Transverse colon (tissue), 4 donors: Measurements from ENCODE around the gene JUN. TPM values are rescaled to one million over a fixed set of nuclear protein-coding genes. Genes with fewer than 3 reads are reported as not detected.

Experiments used
- DNase-seq: peaks from one replicate; pipeline ENCODE4 v3.0.0-alpha.2; 2019
- H3K27ac ChIP-seq, 4 donors: fragments of 200-600 bp; sonication (generic); 2 replicates each; pipeline ENCODE4 v1.5.1; 2016 to 2018; ENCODE audit warnings: inconsistent platforms in 4 of 4
- H3K27me3 ChIP-seq: fragments of 200-600 bp; sonication (generic); 2 replicates; pipeline ENCODE4 v1.5.1; 2017; ENCODE audit warnings: inconsistent platforms
- H3K36me3 ChIP-seq, 4 donors: fragments of 200-600 bp; sonication (generic); 2 replicates each; pipeline ENCODE4 v1.5.1; 2017 to 2019; ENCODE audit warnings: inconsistent platforms in 4 of 4
- H3K4me1 ChIP-seq, 4 donors: fragments of 200-600 bp; sonication (generic); 2 replicates each; pipeline ENCODE4 v1.5.1; 2017 to 2020; ENCODE audit warnings: inconsistent platforms in 4 of 4
- H3K4me3 ChIP-seq, 4 donors: fragments of 200-600 bp; sonication (generic); 1 replicate in 1 of 4; 2 replicates in 3 of 4; pipeline versions ENCODE4 v1.5.1 to v1.6.1; 2017 to 2019; ENCODE audit warnings: inconsistent platforms in 4 of 4
- H3K9me3 ChIP-seq, 2 donors: fragments of 200-600 bp; sonication (generic); 2 replicates each; pipeline ENCODE4 v1.5.1; 2017 to 2019; ENCODE audit warnings: inconsistent platforms in 2 of 2
- CTCF ChIP-seq, 5 experiments: fragments of 200-600 bp in 3 of 5; fragments of 450-650 bp in 2 of 5; sonication (generic) in 3 of 5; IDR thresholded peaks; 1 replicate in 2 of 5; 2 replicates in 3 of 5; pipeline ENCODE4 v1.5.1; 2016 to 2017; ENCODE audit warnings: antibody characterized with exemption in 5 of 5, inconsistent platforms in 3 of 5, mild to moderate bottlenecking in 2 of 5, moderate library complexity in 1 of 5
- EP300 ChIP-seq: sonication (generic); formaldehyde crosslinking; IDR thresholded peaks from one replicate; pipeline ENCODE4 v1.6.1; 2017; ENCODE audit warnings: antibody characterized with exemption, low read depth
- POLR2A ChIP-seq: fragments of 450-650 bp; IDR thresholded peaks from one replicate; pipeline ENCODE4 v1.6.1; 2016; ENCODE audit warnings: antibody characterized with exemption, mild to moderate bottlenecking, moderate library complexity
- POLR2AphosphoS5 ChIP-seq, 3 donors: sonication (generic); formaldehyde crosslinking; IDR thresholded peaks; one replicate each; pipeline ENCODE4 v1.6.1; 2016; ENCODE audit warnings: antibody characterized with exemption in 3 of 3
- WGBS, 2 donors: methylation state at CpG; one replicate each; pipeline ENCODE4 v1.1.5; 2018; ENCODE audit warnings: low coverage in 1 of 2; 5-methylcytosine and 5-hydroxymethylcytosine counted together
- in situ Hi-C, 4 donors: fragments of 200-750 bp; cut with MboI; loops; one replicate each; pipeline versions ENCODE4 v1.15.0 to v1.15.1; 2017; ENCODE audit warnings: low sequenced_read_pairs in 3 of 4, low pct_ligation_motif_present in 1 of 4, low pct_unique_long_range_greater_than_20kb in 1 of 4
- intact Hi-C: fragments of 100-400 bp; cut with DNase I; formaldehyde crosslinking; loops from one replicate; pipeline ENCODE4 v1.15.1; 2023; ENCODE audit warnings: low total_unique reads
- total RNA-seq, 4 donors: library from RNA; depleted of rRNA; stranded (reverse); fragments of >200 nt; gene quantifications; one replicate each; pipeline ENCODE4 v1.1.0, GENCODE V29; 2016

Gene JUN
- total RNA-seq, 4 donors from 2014 or later, result 315 to 440 (median 376) TPM

- in situ Hi-C loops (no loop called here), intact Hi-C loops (loop anchor here (10.0 kb wide), 1 partner anchor 85 kb away; no protein-coding TSS in a partner anchor)
- Histone ChIP-seq H3K4me3 (no peak overlapping the region), H3K4me1 (peaks cover 0 to 58% (median 21%) of the 10 kb centered on the region in 4 donors), H3K9me3 (no peaks in the 10 kb centered on the region), H3K27me3 (no peaks in the 10 kb centered on the region), H3K36me3 (no peaks in the 10 kb centered on the region), H3K27ac (peak overlapping the region in 1 of 4 donors; percentile 11)
- TF ChIP-seq POLR2A (no peak), POLR2AphosphoS5 (IDR thresholded peaks at IDR 0.05) (no peak), CTCF (IDR thresholded peaks at IDR 0.05) (no peak), EP300 (no peak)
- DNase-seq, result no peak
- WGBS, 2 donors, result 78 to 91% methylated on average over 7 to 9 of the region's 9 CpGs
Measured at GRCh38 chr1:58809325-58810010, 25.6 kb upstream of the JUN start.

DNA sequence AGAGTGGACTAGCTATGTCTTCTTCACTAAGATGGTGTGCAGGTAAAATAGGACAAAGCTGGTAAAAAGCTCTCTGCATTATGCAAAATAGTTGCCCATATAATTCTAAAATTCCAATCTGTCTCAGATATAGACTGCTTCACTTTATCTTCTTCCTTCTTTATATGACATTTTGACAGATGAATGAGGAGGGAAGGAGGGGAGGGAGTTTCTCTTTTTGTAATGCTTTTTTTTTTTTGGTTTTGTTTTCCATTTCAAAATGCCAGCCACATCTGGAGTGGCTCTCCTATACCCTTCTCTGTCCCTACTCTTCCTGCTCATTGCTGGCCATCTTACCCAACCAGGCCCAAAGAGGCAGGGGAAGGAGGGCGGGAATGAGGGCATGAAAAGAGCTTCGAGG lies 24.2 kb upstream of the JUN start:
- no peaks in the 10 kb centered on the region for H3K9me3 ChIP-seq
- no peaks in the 10 kb centered on the region for H3K27me3 ChIP-seq
- in situ Hi-C loops, result no loop called here
- no peak overlapping the region for H3K4me3 ChIP-seq
- no peak for DNase-seq
- intact Hi-C loops, result no loop called here
- no peak overlapping the region for H3K27ac ChIP-seq
- TF ChIP-seq POLR2AphosphoS5 (IDR thresholded peaks at IDR 0.05) (no peak), POLR2A (no peak), CTCF (IDR thresholded peaks at IDR 0.05) (no peak), EP300 (no peak)
- H3K4me1 ChIP-seq, result peaks cover 0 to 55% (median 19%) of the 10 kb centered on the region in 4 donors
- no peaks in the 10 kb centered on the region for H3K36me3 ChIP-seq
- 36 to 48% methylated on average over 2 of the region's 2 CpGs for WGBS, 2 donors

DNA sequence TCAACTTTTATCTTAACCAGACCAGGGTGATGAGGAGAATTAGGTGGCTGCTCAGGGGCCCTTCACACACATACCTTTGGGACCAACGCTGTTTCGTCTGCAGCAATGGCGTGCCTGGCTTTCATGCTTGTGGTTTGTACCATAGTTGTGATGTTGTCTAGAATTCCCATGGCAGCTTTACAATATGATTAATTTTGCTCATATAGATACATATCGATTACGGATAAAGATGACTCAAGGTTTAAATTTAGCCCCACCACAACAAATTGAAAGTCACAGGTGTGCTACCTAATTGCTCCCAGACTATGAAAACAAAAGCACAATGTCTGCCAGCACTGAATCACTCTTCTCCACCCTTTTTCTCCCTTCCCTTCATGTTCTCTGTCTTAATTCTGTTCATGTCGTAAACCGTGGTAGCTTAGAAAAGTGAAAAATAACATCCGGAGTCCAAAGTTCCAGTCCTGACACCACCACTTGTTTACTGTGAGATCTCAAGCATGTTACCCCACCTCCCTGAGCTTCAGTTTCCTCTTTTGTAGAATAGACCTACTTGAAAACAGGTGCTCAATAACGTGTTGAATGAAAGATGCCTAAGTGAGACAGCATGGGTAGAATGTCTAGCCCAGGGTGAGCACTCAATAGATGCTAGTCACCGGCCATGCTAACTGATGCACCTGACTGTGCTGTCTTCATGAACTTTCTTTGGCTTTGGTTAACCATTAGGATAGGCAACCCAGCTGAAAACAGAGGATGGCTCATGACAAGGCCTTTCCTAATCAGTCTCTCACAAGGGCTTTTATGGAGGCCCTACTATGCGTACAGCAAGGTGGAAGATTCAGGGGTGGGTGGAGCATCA lies 22.1 kb upstream of the JUN start:
- H3K9me3 ChIP-seq, result no peaks in the 10 kb centered on the region
- WGBS, 2 donors, result 44 to 49% methylated on average over 7 to 11 of the region's 11 CpGs
- no peaks in the 10 kb centered on the region for H3K27me3 ChIP-seq
- no peaks in the 10 kb centered on the region for H3K36me3 ChIP-seq
- peaks cover 0 to 52% (median 21%) of the 10 kb centered on the region in 4 donors for H3K4me1 ChIP-seq
- no peak overlapping the region for H3K4me3 ChIP-seq
- H3K27ac ChIP-seq, result peak overlapping the region; percentile 63 to 78 (median 70)
- TF ChIP-seq POLR2A (no peak), POLR2AphosphoS5 (IDR thresholded peaks at IDR 0.05) (peak in 2 of 3 donors; percentile 10 to 51)
- in situ Hi-C loops, result no loop called here
- no peak for DNase-seq
- intact Hi-C loops, result no loop called here

DNA sequence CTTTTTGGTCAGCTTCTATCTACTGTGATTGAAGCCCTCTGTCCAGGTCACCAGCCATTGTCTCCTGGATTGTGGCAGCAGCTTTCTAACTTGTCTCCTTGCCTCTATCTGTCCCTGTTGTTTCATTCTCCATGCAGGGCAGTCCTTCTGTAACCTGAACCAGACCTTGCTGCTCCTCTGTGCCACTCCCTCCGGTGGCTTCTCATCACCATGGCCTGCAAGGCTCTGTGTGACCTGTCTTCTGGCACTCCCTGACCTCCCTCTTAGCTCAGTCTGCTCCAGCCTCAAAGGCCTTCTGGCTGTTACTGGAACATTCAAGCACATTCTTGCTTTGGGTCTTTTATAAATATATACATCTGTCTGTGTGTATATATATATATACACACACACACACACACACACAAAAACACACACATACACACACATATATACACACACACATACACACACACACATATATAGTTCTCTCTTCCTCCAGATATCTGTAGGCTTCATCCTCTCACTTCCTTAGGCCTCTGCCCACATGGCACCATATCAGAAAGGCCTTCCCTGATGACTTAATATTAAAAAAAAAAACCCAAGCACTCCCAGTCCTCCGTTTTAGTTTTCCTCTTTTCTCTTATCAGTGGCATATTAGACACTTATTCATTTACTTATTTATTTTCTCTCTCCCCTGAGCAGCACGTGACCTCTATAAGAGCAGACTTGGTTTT lies 21.2 kb upstream of the JUN start:
- intact Hi-C loops, result no loop called here
- in situ Hi-C loops, result no loop called here
- Histone ChIP-seq H3K4me3 (no peak overlapping the region), H3K4me1 (peaks cover 0 to 52% (median 21%) of the 10 kb centered on the region in 4 donors), H3K36me3 (no peaks in the 10 kb centered on the region), H3K9me3 (no peaks in the 10 kb centered on the region), H3K27ac (peak overlapping the region; percentile 63 to 78 (median 70)), H3K27me3 (no peaks in the 10 kb centered on the region)
- 36 to 61% methylated on average over 3 of the region's 3 CpGs for WGBS, 2 donors
- DNase-seq, result no peak
- no peak for TF ChIP-seq POLR2A
- no peak for TF ChIP-seq EP300
- no peak for TF ChIP-seq CTCF (IDR thresholded peaks at IDR 0.05)
- no peak for TF ChIP-seq POLR2AphosphoS5 (IDR thresholded peaks at IDR 0.05)
